Measurements from ENCODE around the gene STAT2. TPM values are rescaled to one million over a fixed set of nuclear protein-coding genes. Genes with fewer than 3 reads are reported as not detected.
A peak's percentile ranks its signal among the peaks of the same experiment; 100 is the strongest.

The STAT2 gene
- total and polyA plus RNA-seq, 2 of the 13 experiments (the other 11 are each of a cell fraction or from before 2014, with no cell fraction given) = 43.5 to 84.6 TPM

GRCh38 chr12:56299853-56300643 is 59.9 kb downstream of the STAT2 start, which contains the start of gene CS (continued):
- TF ChIP-seq, protein P1, sequence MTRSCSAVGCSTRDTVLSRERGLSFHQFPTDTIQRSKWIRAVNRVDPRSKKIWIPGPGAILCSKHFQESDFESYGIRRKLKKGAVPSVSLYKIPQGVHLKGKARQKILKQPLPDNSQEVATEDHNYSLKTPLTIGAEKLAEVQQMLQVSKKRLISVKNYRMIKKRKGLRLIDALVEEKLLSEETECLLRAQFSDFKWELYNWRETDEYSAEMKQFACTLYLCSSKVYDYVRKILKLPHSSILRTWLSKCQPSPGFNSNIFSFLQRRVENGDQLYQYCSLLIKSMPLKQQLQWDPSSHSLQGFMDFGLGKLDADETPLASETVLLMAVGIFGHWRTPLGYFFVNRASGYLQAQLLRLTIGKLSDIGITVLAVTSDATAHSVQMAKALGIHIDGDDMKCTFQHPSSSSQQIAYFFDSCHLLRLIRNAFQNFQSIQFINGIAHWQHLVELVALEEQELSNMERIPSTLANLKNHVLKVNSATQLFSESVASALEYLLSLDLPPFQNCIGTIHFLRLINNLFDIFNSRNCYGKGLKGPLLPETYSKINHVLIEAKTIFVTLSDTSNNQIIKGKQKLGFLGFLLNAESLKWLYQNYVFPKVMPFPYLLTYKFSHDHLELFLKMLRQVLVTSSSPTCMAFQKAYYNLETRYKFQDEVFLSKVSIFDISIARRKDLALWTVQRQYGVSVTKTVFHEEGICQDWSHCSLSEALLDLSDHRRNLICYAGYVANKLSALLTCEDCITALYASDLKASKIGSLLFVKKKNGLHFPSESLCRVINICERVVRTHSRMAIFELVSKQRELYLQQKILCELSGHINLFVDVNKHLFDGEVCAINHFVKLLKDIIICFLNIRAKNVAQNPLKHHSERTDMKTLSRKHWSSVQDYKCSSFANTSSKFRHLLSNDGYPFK (CRISPR knock-in tag; IDR thresholded peaks at IDR 0.05; ENCODE audit: borderline replicate concordance) = peak; percentile 72; the same call in 1 of the 2 replicates
- no peak for TF ChIP-seq ZNF589 (CRISPR knock-in tag; conservative IDR thresholded peaks at IDR 0.05)
- no peak for TF ChIP-seq ZNF644 (CRISPR knock-in tag; IDR thresholded peaks at IDR 0.05; ENCODE audit: low read depth)
- TF ChIP-seq KLF6 (CRISPR knock-in tag; IDR thresholded peaks at IDR 0.05) = 0 out of 2 replicates have a peak, but pooled peaks have one; percentile 24
- 0 out of 2 replicates have a peak, but pooled peaks have one; percentile 41 for TF ChIP-seq EED (CRISPR knock-in tag; IDR thresholded peaks at IDR 0.05)
- TF ChIP-seq E2F1 (CRISPR knock-in tag; IDR thresholded peaks at IDR 0.05) = peak; percentile 47; the same call in 1 of the 2 replicates
- TF ChIP-seq NR2C2 (CRISPR knock-in tag; IDR thresholded peaks at IDR 0.05; ENCODE audit: borderline replicate concordance) = peak; percentile 50
- TF ChIP-seq KLF15 (CRISPR knock-in tag; IDR thresholded peaks at IDR 0.05; ENCODE audit: borderline replicate concordance) = peak; percentile 16; the same call in 1 of the 2 replicates
- peak; percentile 88; the same call in 1 of the 2 replicates for TF ChIP-seq ZFP36L1 (CRISPR knock-in tag; IDR thresholded peaks at IDR 0.05)
- TF ChIP-seq MXD4 (CRISPR knock-in tag; IDR thresholded peaks at IDR 0.05) = peak; percentile 79
- TF ChIP-seq PLSCR1 (CRISPR knock-in tag; IDR thresholded peaks at IDR 0.05; ENCODE audit: borderline replicate concordance) = no peak
- TF ChIP-seq SRY (CRISPR knock-in tag; IDR thresholded peaks at IDR 0.05) = peak; percentile 36; the same call in 1 of the 2 replicates
- TF ChIP-seq, protein P2, sequence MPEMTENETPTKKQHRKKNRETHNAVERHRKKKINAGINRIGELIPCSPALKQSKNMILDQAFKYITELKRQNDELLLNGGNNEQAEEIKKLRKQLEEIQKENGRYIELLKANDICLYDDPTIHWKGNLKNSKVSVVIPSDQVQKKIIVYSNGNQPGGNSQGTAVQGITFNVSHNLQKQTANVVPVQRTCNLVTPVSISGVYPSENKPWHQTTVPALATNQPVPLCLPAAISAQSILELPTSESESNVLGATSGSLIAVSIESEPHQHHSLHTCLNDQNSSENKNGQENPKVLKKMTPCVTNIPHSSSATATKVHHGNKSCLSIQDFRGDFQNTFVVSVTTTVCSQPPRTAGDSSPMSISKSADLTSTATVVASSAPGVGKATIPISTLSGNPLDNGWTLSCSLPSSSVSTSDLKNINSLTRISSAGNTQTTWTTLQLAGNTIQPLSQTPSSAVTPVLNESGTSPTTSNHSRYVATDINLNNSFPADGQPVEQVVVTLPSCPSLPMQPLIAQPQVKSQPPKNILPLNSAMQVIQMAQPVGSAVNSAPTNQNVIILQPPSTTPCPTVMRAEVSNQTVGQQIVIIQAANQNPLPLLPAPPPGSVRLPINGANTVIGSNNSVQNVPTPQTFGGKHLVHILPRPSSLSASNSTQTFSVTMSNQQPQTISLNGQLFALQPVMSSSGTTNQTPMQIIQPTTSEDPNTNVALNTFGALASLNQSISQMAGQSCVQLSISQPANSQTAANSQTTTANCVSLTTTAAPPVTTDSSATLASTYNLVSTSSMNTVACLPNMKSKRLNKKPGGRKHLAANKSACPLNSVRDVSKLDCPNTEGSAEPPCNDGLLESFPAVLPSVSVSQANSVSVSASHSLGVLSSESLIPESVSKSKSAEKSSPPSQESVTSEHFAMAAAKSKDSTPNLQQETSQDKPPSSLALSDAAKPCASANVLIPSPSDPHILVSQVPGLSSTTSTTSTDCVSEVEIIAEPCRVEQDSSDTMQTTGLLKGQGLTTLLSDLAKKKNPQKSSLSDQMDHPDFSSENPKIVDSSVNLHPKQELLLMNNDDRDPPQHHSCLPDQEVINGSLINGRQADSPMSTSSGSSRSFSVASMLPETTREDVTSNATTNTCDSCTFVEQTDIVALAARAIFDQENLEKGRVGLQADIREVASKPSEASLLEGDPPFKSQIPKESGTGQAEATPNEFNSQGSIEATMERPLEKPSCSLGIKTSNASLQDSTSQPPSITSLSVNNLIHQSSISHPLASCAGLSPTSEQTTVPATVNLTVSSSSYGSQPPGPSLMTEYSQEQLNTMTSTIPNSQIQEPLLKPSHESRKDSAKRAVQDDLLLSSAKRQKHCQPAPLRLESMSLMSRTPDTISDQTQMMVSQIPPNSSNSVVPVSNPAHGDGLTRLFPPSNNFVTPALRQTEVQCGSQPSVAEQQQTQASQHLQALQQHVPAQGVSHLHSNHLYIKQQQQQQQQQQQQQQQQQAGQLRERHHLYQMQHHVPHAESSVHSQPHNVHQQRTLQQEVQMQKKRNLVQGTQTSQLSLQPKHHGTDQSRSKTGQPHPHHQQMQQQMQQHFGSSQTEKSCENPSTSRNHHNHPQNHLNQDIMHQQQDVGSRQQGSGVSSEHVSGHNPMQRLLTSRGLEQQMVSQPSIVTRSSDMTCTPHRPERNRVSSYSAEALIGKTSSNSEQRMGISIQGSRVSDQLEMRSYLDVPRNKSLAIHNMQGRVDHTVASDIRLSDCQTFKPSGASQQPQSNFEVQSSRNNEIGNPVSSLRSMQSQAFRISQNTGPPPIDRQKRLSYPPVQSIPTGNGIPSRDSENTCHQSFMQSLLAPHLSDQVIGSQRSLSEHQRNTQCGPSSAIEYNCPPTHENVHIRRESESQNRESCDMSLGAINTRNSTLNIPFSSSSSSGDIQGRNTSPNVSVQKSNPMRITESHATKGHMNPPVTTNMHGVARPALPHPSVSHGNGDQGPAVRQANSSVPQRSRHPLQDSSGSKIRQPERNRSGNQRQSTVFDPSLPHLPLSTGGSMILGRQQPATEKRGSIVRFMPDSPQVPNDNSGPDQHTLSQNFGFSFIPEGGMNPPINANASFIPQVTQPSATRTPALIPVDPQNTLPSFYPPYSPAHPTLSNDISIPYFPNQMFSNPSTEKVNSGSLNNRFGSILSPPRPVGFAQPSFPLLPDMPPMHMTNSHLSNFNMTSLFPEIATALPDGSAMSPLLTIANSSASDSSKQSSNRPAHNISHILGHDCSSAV (CRISPR knock-in tag; IDR thresholded peaks at IDR 0.05; ENCODE audit: borderline replicate concordance) = peak; percentile 80; the same call in 1 of the 2 replicates
- TF ChIP-seq HIVEP1 (CRISPR knock-in tag; IDR thresholded peaks at IDR 0.05) = peak; percentile 91
- no peak for TF ChIP-seq FOXK1 (CRISPR knock-in tag; IDR thresholded peaks at IDR 0.05; ENCODE audit: borderline replicate concordance, low read depth)
